Skin of body (tissue), 2 donors: ENCODE data around the gene LYPD6. TPM values are rescaled to one million over a fixed set of nuclear protein-coding genes. Genes with fewer than 3 reads are reported as not detected.
"Not testable (repeated sequence)": the region's sequence is repeated elsewhere in the genome, so short reads cannot be mapped to it uniquely, and the experiment has no call there.

ENCODE experiments used
- DNase-seq: peaks from one replicate; lab custom pipeline; 2025; lab: John Stamatoyannopoulos, UW
- total RNA-seq: library from RNA; depleted of rRNA; stranded (reverse); fragments of >200 nt; gene quantifications from one replicate; pipeline ENCODE4 v1.2.3, GENCODE V29; 2014

Gene LYPD6, protein sequence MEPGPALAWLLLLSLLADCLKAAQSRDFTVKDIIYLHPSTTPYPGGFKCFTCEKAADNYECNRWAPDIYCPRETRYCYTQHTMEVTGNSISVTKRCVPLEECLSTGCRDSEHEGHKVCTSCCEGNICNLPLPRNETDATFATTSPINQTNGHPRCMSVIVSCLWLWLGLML
- total RNA-seq, result 5.1 TPM

- peak; percentile 46 for DNase-seq
Measured at GRCh38 chr2:149330127-149331022, at the start of gene LYPD6. LYPD6 (plus strand) TSS chr2:149330587; CDS start chr2:149437709, 107,122 bp downstream.

DNA sequence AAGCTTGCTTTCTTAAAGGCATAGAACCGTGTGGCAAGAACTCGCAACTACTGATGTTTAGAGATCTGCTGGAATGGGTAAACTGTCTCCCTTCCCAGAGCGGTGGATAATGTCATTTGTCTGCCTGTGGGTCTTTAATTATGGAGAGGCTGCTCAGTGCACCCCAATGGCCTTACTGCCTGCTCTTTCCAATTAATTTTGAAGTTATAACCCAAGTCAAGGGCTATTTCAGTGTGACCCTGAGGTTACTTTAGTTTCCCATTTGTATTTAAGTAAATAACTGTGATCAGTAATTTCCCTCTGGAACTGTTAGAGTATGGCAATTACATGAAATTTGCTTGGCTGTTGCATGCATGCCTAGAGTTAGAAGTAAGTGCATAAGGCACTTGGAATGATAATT, 48.9 kb upstream of the LYPD6 start:
- DNase-seq, result peak; percentile 10

DNA sequence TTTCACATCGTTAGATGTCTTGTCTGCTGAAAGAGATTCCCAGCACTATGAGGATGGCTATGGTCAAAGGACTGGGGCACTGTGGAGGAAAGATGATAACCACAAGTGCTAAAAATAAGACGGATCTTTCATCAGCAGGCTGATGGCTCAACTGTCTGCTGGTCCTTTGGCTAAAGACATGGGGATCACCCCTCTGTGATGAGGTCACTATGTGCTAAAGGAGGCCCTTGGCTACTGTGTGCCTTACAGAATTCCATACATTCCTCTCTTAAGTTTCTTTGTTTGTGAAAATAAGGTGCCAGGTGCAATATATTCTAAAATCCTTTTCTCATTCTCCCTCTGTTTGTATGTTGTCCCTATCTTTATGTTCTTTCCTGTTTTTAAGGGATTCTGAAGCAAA, 39.7 kb upstream of the LYPD6 start:
- no peak for DNase-seq

- no peak for DNase-seq
Measured at GRCh38 chr2:149291881-149292280, 38.5 kb upstream of the LYPD6 start.

GRCh38 chr2:149296031-149296430, 34.4 kb upstream of the LYPD6 start:
- DNase-seq, result no peak

- no peak for DNase-seq
Measured at GRCh38 chr2:149307014-149307413, 23.4 kb upstream of the LYPD6 start.

DNA sequence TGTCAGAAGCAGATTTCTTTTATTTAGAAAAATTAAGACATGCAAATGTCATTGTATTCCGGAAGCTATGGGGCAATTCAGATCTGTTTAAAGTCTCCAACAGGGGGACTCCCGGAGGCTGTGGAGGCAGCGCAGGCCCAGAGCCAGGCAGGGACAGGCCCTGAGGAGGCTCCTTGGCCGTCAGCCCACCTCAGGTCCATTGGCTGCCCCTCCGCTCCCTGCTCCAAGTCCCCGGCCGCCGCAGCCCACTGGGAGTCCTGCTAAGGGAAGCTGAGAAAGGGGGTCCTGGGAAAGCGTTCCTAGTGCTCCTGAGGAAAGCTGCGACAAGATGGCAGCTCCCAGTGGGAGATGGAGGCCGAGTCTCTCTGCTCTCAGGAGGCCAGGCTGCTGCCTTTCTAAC, 20.0 kb upstream of the LYPD6 start:
- no peak for DNase-seq

GRCh38 chr2:149312039-149312438, 18.3 kb upstream of the LYPD6 start:
- no peak for DNase-seq

- no peak for DNase-seq
Measured at GRCh38 chr2:149313512-149313972, 16.8 kb upstream of the LYPD6 start.

DNA sequence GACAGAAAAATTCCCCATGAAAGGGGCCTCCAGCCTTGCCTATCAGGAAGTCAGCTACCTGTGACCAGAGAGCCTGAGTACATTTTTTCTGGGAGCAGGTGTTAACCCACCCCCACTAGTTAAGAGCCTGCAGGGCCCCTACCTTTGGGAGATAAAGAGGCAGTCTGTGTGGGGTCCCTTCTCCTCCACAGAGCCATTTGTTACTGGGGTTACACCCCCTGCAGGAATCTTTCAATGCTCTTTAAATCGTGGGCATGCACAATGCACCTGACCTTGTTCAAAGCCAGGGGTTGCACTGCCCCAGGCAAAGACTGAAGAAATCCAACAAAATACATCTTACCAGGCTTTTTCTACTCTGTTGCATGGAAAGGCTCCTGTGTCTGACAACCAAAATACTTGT, 15.7 kb upstream of the LYPD6 start:
- no peak for DNase-seq

GRCh38 chr2:149315461-149315860, 14.9 kb upstream of the LYPD6 start:
- DNase-seq, result no peak

DNA sequence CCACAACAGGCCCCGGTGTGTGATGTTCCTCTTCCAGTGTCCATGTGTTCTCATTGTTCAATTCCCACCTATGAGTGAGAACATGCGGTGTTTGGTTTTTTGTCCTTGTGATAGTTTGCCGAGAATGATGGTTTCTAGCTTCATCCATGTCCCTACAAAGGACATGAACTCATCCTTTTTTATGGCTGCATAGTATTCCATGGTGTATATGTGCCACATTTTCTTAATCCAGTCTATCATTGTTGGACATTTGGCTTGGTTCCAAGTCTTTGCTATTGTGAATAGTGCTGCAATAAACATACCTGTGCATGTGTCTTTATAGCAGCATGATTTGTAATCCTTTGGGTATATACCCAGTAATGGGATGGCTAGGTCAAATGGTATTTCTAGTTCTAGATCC, 11.8 kb upstream of the LYPD6 start:
- not testable (repeated sequence) for DNase-seq

DNA sequence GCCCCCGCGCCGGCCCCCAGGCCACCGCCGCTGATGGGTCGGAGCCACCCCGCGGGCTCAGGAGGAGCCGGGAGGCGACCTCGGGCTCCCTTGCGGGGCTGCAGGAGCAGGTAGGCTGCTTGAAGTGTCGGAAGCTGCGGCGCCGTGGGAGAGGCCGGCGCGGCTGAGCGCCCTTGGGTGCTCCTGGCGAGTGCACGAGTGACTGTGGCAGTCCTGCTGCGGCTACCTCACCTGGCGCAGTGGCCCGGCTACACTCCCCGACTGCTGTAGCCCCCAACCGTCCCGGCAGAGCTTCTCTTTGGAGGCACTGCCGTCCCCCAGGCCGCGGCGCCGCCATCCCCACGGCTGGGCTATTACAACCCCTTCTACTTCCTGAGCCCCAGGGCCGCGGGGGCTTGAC, 10.0 kb upstream of the LYPD6 start:
- DNase-seq, result no peak

- no peak for DNase-seq
Measured at GRCh38 chr2:149329068-149329467, 1.3 kb upstream of the LYPD6 start.

DNA sequence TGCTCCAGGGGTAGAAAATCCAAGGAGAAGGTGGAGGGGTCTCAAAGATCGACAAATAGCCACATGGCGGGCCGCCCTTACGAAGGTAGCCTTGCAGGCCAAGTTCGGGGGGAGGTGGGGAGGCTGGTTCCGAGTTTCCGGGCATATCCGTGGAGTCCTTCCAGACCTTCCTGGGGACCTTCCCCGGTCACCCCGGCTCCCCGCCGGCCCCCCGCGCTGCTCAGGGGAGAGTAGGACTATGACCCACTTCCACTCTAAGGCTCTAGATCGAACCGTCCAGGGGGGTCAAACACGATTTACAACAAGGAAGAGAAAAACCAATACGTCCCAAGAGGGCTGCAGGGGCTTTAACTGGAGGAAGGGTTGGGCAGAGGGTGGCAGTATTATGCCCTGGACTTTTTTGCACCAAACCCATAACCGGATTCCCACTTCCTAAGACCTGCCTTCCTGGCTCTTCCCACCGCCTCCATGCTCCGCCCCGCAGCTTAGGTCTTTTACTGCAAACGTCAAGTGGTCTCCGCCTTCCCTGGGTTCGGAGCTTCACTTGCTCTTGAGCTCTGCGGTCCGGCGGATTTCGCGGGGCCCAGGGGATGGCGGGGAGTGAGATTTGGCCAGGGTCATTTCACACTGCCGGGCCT, 779 bp upstream of the LYPD6 start:
- peak; percentile 24 for DNase-seq

DNA sequence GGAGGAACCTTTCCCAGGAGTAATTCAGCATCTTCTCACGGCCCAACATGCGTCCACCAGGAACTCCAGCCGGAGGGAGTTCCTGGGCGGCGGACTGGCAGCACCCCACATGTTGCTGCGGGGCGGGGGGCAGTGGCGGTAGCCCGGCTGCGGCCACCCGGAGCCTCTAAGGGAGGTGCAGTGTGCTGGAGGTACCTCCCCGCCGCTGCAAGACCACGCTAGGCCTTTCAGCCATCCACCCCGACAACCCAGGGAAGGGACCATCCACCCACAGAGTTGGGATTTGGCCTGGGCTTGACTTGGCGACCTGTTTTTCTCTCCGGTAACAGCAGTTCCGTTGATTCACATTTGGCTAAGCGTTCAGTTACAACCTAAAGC, 625 bp downstream of the LYPD6 start:
- DNase-seq, result no peak

DNA sequence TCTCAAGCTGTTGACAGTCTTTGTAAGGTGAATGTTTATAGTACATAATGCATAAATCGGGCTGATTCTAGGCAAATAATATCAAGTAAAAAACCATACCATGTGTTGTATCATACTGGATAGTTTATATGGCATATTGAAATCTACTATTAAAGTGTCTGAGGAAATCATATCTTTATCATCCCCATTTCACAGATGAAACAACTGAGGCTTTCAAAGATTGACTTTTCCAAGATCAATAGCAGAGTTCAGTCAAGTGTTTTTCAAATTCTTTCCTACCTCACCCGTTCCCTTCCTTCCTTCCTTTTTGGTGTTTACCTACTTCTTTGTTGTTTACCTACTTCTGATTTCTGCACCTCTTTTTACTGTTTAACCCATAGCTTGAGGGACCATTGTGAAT, 2.0 kb downstream of the LYPD6 start:
- DNase-seq, result no peak

- no peak for DNase-seq
Measured at GRCh38 chr2:149333636-149334035, 3.2 kb downstream of the LYPD6 start.

DNA sequence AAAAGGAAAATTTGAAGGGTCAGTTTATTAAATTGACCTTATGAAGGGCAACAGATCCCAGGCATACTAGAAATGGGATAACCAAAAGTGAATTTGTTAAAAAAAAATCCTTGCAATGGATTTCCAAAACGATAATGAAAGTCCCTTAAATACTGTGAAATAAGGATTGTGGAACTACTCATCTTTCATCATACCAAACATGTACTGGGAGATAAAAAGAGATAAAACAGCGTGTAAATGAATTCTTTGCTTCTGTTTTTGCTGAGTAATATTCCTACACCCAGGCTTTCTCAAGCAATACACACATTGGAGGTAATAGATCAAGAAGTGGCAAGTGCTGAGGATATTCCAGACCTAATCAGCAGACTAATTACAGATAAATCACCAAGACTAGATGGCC, 3.8 kb downstream of the LYPD6 start:
- DNase-seq, result no peak

- DNase-seq, result no peak
Measured at GRCh38 chr2:149339324-149339723, 8.9 kb downstream of the LYPD6 start.

- no peak for DNase-seq
Measured at GRCh38 chr2:149342509-149342908, 12.1 kb downstream of the LYPD6 start.

DNA sequence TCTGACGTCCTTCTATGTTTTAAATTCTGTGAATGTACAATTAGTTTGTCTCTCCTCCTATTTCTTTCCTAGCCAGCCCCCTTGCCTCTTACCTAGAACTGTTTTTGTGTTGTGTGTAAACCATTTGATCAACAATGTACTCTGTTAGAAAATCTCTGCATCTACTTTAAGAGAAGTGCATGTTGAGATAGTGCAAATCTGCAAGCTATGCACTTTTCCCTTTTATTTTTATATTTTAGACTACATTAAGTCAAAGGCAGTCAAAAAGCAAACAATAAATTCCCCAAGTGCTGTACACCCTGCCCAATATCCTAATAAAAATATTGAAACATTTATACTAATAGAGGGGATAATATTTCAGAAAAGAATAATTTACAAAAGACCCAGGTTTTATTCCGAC, 13.7 kb downstream of the LYPD6 start:
- DNase-seq, result no peak

DNA sequence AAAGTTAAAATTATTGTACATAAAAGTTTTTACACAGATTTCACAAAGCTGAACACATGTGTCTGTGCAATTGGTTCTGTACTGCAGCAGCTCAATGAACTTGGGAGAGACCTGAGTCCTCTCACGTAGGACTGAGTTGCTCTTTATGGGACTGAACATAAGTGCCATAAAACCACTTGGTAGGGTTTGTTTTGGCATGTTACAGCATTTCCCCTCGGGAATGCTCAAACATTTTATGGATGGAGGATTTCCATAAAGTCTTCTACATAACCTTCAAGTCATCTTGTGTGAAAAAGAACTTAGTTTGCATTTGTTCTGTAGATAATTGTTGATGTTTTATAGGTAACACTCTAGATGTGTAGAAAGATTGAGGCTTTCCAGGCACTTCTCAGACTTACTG, 15.9 kb downstream of the LYPD6 start:
- no peak for DNase-seq
